ENCODE data around the gene IQCM.

Gene IQCM

GRCh38 chr4:149328161-149328560 lies 487.5 kb downstream of the IQCM start:
- DNase-seq (ENCODE audit: low spot score) (no peak), ATAC-seq (ENCODE audit: low read depth) (no peak)
- Histone ChIP-seq H3K4me3 (ENCODE audit: severe bottlenecking) (no peak overlapping the region), H3K27ac (ENCODE audit: poor library complexity, severe bottlenecking) (no peak overlapping the region), H3K36me3 (ENCODE audit: low read depth) (no peaks in the 10 kb centered on the region), H3K4me1 (ENCODE audit: insufficient read depth, poor library complexity, severe bottlenecking) (no peaks in the 10 kb centered on the region), H3K27me3 (ENCODE audit: insufficient read depth, poor library complexity, severe bottlenecking) (no peaks in the 10 kb centered on the region), H3K9me3 (ENCODE audit: severe bottlenecking) (no peaks in the 10 kb centered on the region)
- TF ChIP-seq CTCF (IDR thresholded peaks at IDR 0.05; ENCODE audit: poor library complexity, severe bottlenecking): no peak

- Histone ChIP-seq H3K9me3 (ENCODE audit: severe bottlenecking) (peaks cover 4% of the 10 kb centered on the region), H3K4me3 (ENCODE audit: severe bottlenecking) (no peak overlapping the region), H3K27ac (ENCODE audit: poor library complexity, severe bottlenecking) (no peak overlapping the region), H3K27me3 (ENCODE audit: insufficient read depth, poor library complexity, severe bottlenecking) (no peaks in the 10 kb centered on the region), H3K4me1 (ENCODE audit: insufficient read depth, poor library complexity, severe bottlenecking) (no peaks in the 10 kb centered on the region), H3K36me3 (ENCODE audit: low read depth) (no peaks in the 10 kb centered on the region)
- no peak for DNase-seq (ENCODE audit: low spot score)
- ATAC-seq (ENCODE audit: low read depth): no peak
- no peak for TF ChIP-seq CTCF (IDR thresholded peaks at IDR 0.05; ENCODE audit: poor library complexity, severe bottlenecking)
Measured at GRCh38 chr4:149322203-149322602, 493.4 kb downstream of the IQCM start.

- H3K9me3 ChIP-seq (ENCODE audit: severe bottlenecking): peaks cover 4% of the 10 kb centered on the region
Measured at GRCh38 chr4:149321438-149321837, 494.2 kb downstream of the IQCM start.

GRCh38 chr4:149311076-149311475 lies 504.6 kb downstream of the IQCM start:
- H3K27me3 ChIP-seq (ENCODE audit: insufficient read depth, poor library complexity, severe bottlenecking): no peaks in the 10 kb centered on the region
- ATAC-seq (ENCODE audit: low read depth) (peak; percentile 25; the same call in 1 of the 3 replicates), DNase-seq (ENCODE audit: low spot score) (no peak)
- H3K4me1 ChIP-seq (ENCODE audit: insufficient read depth, poor library complexity, severe bottlenecking): no peaks in the 10 kb centered on the region
- H3K9me3 ChIP-seq (ENCODE audit: severe bottlenecking): no peaks in the 10 kb centered on the region
- TF ChIP-seq CTCF (IDR thresholded peaks at IDR 0.05; ENCODE audit: poor library complexity, severe bottlenecking): no peak
- no peak overlapping the region for H3K4me3 ChIP-seq (ENCODE audit: severe bottlenecking)
- H3K27ac ChIP-seq (ENCODE audit: poor library complexity, severe bottlenecking): no peak overlapping the region
- H3K36me3 ChIP-seq (ENCODE audit: low read depth): no peaks in the 10 kb centered on the region

More at GRCh38 chr4:149321438-149321837, 494.2 kb downstream of the IQCM start:
- Histone ChIP-seq H3K4me3 (ENCODE audit: severe bottlenecking) (no peak overlapping the region), H3K36me3 (ENCODE audit: low read depth) (no peaks in the 10 kb centered on the region), H3K27me3 (ENCODE audit: insufficient read depth, poor library complexity, severe bottlenecking) (no peaks in the 10 kb centered on the region), H3K4me1 (ENCODE audit: insufficient read depth, poor library complexity, severe bottlenecking) (no peaks in the 10 kb centered on the region), H3K27ac (ENCODE audit: poor library complexity, severe bottlenecking) (no peak overlapping the region)
- ATAC-seq (ENCODE audit: low read depth) (no peak), DNase-seq (ENCODE audit: low spot score) (no peak)
- no peak for TF ChIP-seq CTCF (IDR thresholded peaks at IDR 0.05; ENCODE audit: poor library complexity, severe bottlenecking)

- DNase-seq (ENCODE audit: low spot score): no peak
- no peak for ATAC-seq (ENCODE audit: low read depth)
- TF ChIP-seq CTCF (IDR thresholded peaks at IDR 0.05; ENCODE audit: poor library complexity, severe bottlenecking): no peak
- no peak overlapping the region for H3K27ac ChIP-seq (ENCODE audit: poor library complexity, severe bottlenecking)
- no peaks in the 10 kb centered on the region for H3K27me3 ChIP-seq (ENCODE audit: insufficient read depth, poor library complexity, severe bottlenecking)
- H3K4me1 ChIP-seq (ENCODE audit: insufficient read depth, poor library complexity, severe bottlenecking): no peaks in the 10 kb centered on the region
- no peaks in the 10 kb centered on the region for H3K36me3 ChIP-seq (ENCODE audit: low read depth)
- no peaks in the 10 kb centered on the region for H3K9me3 ChIP-seq (ENCODE audit: severe bottlenecking)
- no peak overlapping the region for H3K4me3 ChIP-seq (ENCODE audit: severe bottlenecking)
Measured at GRCh38 chr4:149306537-149306936, 509.1 kb downstream of the IQCM start.
